BJ (cell line): ENCODE results near the gene ZNF138. TPM values are rescaled to one million over a fixed set of nuclear protein-coding genes. Genes with fewer than 3 reads are reported as not detected.
"Not testable (repeated sequence)": the region's sequence is repeated elsewhere in the genome, so short reads cannot be mapped to it uniquely, and the experiment has no call there.

Experiments used
- CTCF ChIA-PET: fragments of 350-600 bp; formaldehyde crosslinking; extraction: SDS; loops from one replicate; lab custom pipeline; 2021; ENCODE audit warnings: antibody characterized with exemption, inconsistent platforms; lab: Yijun Ruan, JAX
- POLR2A ChIA-PET: fragments of 300-600 bp; sonication (Branson Sonifier 250); formaldehyde crosslinking; extraction: SDS; loops from one replicate; lab custom pipeline; 2021; ENCODE audit warnings: antibody characterized with exemption; lab: Charles Lee
- DNase-seq: peaks from one replicate; pipeline ENCODE4 v3.0.0-alpha.2; 2011; ENCODE audit warnings: low read depth
- H3K27me3 ChIP-seq: 2 replicates; pipeline ENCODE4 v1.6.0; 2011; ENCODE audit warnings: low read length; ENCODE audit not compliant: control insufficient read depth, insufficient read depth
- H3K36me3 ChIP-seq: 2 replicates; pipeline ENCODE4 v1.5.1; 2011; ENCODE audit warnings: low read length; ENCODE audit not compliant: control insufficient read depth, insufficient read depth
- H3K4me3 ChIP-seq: 2 replicates; pipeline ENCODE4 v1.5.1; 2011; ENCODE audit warnings: low read depth, mild to moderate bottlenecking, control low read depth, low read length
- CTCF ChIP-seq: IDR thresholded peaks from 2 replicates; pipeline ENCODE4 v1.5.1; 2011; ENCODE audit warnings: low read depth, mild to moderate bottlenecking, control low read depth, inconsistent platforms, low read length, moderate library complexity; ENCODE audit not compliant: insufficient read depth
- polyA plus RNA-seq: library from polyadenylated mRNA; depleted of rRNA; stranded (reverse); fragments of >200 nt; gene quantifications from 2 replicates; pipeline ENCODE4 v1.2.3, GENCODE V29; 2011

The ZNF138 gene
- polyA plus RNA-seq, 1 experiment = 1.3 TPM

GRCh38 chr7:64793106-64793755 lies 997 bp upstream of the ZNF138 start:
- ChIA-PET POLR2A (no interaction called here), CTCF (interaction anchor here (1.5 kb wide), 1 partner anchor 14 kb away, joined by 4 read pairs; no protein-coding TSS in a partner anchor)
- Histone ChIP-seq H3K36me3 (no peaks in the 10 kb centered on the region), H3K27me3 (no peaks in the 10 kb centered on the region), H3K4me3 (no peak overlapping the region)
- no peak for TF ChIP-seq CTCF
- DNase-seq = no peak

- DNase-seq = no peak
- no peak for TF ChIP-seq CTCF
- ChIA-PET POLR2A (no interaction called here), CTCF (interaction anchor here (0.8 kb wide), 1 partner anchor 8 kb away, joined by 3 read pairs; no protein-coding TSS in a partner anchor)
- H3K4me3 ChIP-seq = peak overlapping the region; percentile 64
- no peaks in the 10 kb centered on the region; the same call in 1 of the 2 replicates for H3K36me3 ChIP-seq
- H3K27me3 ChIP-seq = no peaks in the 10 kb centered on the region
Observed at GRCh38 chr7:64795176-64795575, 948 bp downstream of the ZNF138 start.

- H3K36me3 ChIP-seq, CTCF ChIA-PET, H3K4me3 ChIP-seq, DNase-seq, H3K27me3 ChIP-seq, POLR2A ChIA-PET: not testable (repeated sequence)
Observed at GRCh38 chr7:64799169-64799568, 4.9 kb downstream of the ZNF138 start.

GRCh38 chr7:64802699-64803098 lies 8.5 kb downstream of the ZNF138 start:
- Histone ChIP-seq H3K27me3 (no peaks in the 10 kb centered on the region), H3K36me3 (no peaks in the 10 kb centered on the region; the same call in 1 of the 2 replicates), H3K4me3 (no peak overlapping the region)
- CTCF ChIA-PET = interaction anchor here (0.8 kb wide), 1 partner anchor 8 kb away, joined by 3 read pairs; no protein-coding TSS in a partner anchor
- POLR2A ChIA-PET = no interaction called here
- DNase-seq = no peak
- TF ChIP-seq CTCF = no peak

GRCh38 chr7:64807731-64808365 lies 13.6 kb downstream of the ZNF138 start:
- CTCF ChIA-PET = interaction anchor here (0.9 kb wide), 1 partner anchor 14 kb away, joined by 4 read pairs; the partner anchor contains the start of gene ZNF138
- no peaks in the 10 kb centered on the region for H3K27me3 ChIP-seq
- no peak for TF ChIP-seq CTCF

More at GRCh38 chr7:64807731-64808365, 13.6 kb downstream of the ZNF138 start:
- no peak for DNase-seq
- Histone ChIP-seq H3K4me3 (no peak overlapping the region), H3K36me3 (no peaks in the 10 kb centered on the region)
- POLR2A ChIA-PET = no interaction called here
